ENCODE data around the gene IDUA.

Gene IDUA

DNA sequence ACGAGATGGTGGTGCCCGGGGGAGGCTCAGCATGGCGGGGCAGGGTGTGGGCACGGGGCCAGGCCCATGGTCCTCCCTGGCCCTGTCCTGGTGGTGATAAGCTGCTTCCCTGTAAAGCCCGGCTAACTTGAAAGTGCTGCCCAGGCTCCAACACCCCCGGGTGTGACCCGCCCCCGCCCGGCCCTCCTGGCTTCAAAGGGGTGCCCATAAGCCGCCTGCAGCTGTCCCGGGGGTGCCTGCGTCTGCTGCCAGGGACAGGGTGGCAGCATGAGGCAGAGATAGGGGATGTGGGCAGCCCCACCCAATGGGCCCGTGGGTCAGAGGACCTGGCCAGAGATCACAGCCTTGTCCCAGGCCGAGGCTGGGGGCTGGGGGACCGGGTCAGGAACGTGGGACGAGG is 42.7 kb downstream of the IDUA start:
- TF ChIP-seq CTCF (IDR thresholded peaks at IDR 0.05; ENCODE audit: control extremely low read depth, extremely low read depth, low read depth, missing control alignments), result no peak
- POLR2A ChIA-PET, result no interaction called here
- CTCF ChIA-PET, result no interaction called here
- no peak for DNase-seq (ENCODE audit: extremely low spot score)

- DNase-seq (ENCODE audit: extremely low spot score), result no peak
- CTCF ChIA-PET, result no interaction called here
- POLR2A ChIA-PET, result no interaction called here
- TF ChIP-seq CTCF (IDR thresholded peaks at IDR 0.05; ENCODE audit: control extremely low read depth, extremely low read depth, low read depth, missing control alignments), result no peak
Measured at GRCh38 chr4:1030031-1030430, 43.2 kb downstream of the IDUA start.

DNA sequence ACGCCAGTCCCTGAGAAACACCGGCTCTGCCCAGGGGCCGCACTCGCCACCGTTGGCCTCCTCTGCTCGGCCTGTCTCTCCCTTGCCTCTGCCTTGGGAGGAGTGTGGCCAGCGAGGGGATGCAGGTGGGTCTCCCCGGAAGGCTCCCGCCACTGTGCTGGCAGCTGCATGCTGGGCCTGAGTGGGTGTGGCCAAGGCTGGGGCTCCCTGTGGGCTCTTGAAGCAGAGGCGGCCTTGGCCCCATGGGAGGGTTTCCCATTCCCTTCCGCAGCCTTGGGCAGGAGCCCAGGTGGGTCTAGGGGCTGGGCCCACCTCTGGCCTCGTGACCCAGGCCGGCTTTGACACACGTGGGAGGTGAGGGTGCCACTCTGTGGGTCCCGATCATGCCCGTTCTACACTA is 43.7 kb downstream of the IDUA start:
- no peak for TF ChIP-seq CTCF (IDR thresholded peaks at IDR 0.05; ENCODE audit: control extremely low read depth, extremely low read depth, low read depth, missing control alignments)
- POLR2A ChIA-PET, result no interaction called here
- CTCF ChIA-PET, result no interaction called here

GRCh38 chr4:1031346-1031745 is 44.5 kb downstream of the IDUA start:
- POLR2A ChIA-PET, result no interaction called here
- DNase-seq (ENCODE audit: extremely low spot score), result no peak
- TF ChIP-seq CTCF (IDR thresholded peaks at IDR 0.05; ENCODE audit: control extremely low read depth, extremely low read depth, low read depth, missing control alignments), result no peak
- CTCF ChIA-PET, result no interaction called here

More for the DNA sequence above, 43.7 kb downstream of the IDUA start:
- DNase-seq (ENCODE audit: extremely low spot score), result no peak

DNA sequence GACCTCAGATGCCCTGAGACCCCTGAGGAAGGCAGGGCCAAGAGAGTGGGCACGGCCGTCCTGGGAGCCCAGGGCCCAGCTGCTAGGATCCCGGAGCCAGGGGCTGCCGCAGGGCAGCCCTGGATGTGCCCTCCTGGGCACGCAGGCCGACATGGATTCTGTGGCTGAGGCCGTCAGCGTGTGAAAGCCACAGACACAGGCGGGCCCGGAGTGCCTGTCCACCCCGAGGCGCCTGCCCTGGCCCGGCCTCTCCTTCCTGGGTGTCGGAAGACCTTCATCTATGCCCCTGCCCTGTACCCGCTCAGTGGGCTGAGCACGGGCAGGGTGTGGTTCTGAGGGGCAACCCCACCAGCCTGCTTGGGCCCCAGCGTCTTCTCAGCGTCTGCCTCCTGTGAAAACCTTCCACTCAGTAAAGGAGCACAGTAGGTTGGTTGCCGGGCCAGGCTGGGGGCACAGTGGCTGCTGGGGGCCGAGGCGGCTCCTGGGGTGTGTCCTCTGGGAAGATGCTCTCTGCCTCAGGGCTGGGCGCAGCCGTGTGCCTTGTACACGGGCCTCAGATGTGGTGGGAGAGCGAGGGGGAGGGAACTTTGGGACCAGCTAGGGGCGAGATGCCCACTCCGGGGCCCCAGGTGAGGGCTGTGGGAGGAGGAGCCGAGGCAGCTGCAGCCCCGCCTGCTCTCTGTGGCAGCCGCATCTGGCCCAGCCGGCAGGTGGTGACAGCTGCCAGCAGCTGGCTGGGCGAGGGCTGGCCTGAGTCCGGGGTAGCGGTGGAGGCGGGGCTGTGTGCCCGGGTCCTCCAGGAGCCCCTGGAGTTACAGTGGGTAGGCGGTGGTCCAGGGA is 45.3 kb downstream of the IDUA start:
- TF ChIP-seq CTCF (IDR thresholded peaks at IDR 0.05; ENCODE audit: control extremely low read depth, extremely low read depth, low read depth, missing control alignments), result no peak
- CTCF ChIA-PET, result no interaction called here
- no peak for DNase-seq (ENCODE audit: extremely low spot score)
- POLR2A ChIA-PET, result no interaction called here

- no peak for TF ChIP-seq CTCF (IDR thresholded peaks at IDR 0.05; ENCODE audit: control extremely low read depth, extremely low read depth, low read depth, missing control alignments)
- ChIA-PET CTCF (interaction anchor here (0.8 kb wide), 1 partner anchor 213 kb away, joined by 3 read pairs; no protein-coding TSS in a partner anchor), POLR2A (no interaction called here)
- no peak for DNase-seq (ENCODE audit: extremely low spot score)
Measured at GRCh38 chr4:1032861-1033260, 46.0 kb downstream of the IDUA start.
